ENCODE data around the gene PIGU. TPM values are rescaled to one million over a fixed set of nuclear protein-coding genes. Genes with fewer than 3 reads are reported as not detected.

PIGU gene
- polyA plus RNA-seq, 1 of the 3 experiments (the other 2 are of a cell fraction) = 40.3 TPM

DNA sequence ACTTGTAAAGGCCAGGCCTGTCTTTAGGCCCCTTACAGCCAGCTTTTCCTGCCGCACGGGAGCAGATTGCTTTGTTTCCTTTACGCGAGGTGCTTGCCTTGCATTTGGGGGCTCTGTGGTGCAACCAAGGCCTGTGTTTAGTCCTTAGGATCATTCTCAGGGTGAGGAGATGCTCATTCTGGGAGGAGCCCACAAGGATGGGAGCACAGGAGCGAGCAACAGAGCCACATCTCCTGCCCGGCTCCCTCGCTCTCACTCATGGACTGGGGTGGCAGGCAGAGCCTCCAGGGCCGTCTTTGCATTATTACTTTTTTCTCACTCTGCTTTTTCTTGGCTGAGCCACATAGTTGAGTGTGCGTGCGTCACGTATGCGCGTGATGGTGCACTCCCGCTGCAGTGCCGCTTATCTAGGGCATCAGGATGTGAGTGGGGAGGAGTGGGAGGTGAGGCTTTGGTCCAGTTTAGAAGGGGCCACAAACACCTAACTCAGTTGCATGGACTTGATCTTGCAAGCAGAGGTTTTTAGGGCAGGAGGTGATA is 141.5 kb downstream of the PIGU start:
- H3K4me1 ChIP-seq (ENCODE audit: control insufficient read depth in 1 of 2, insufficient read depth in 2 of 2, low read depth in 1 of 2, low read length in 1 of 2) = no peaks in the 10 kb centered on the region; a peak in 1 of 4 replicates

DNA sequence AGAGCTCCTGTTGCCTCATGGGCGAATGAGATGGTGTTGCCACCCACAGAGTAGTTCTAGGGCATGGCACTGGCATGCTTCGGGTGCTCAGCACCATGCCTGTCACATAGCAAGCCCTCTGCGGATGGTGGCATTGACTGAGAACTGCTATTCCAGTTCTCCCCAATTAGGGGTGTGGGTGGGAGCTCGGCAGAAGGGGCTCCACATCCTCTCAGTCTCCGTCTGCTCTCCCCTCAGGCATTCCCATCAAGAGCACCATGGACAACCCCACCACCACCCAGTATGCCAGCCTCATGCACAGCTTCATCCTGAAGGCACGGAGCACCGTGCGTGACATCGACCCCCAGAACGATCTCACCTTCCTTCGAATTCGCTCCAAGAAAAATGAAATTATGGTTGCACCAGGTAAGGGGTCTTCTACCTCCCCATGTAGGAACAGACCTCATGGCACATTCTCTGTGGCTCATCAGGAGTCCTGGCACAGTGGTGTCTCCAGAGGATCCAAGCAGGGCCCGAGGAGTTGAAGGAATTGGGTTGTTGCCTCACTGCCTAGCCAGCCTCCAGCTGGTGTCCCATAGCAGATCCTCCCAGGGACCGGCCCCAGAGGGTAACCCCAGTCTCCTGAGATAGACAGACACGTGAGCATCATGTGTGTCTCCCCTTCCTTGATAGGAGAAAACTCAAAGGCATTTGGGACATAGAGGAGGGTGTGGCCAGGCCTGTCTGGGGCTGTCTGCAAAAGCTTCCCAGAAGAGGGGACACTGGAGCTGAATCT is 142.3 kb downstream of the PIGU start:
- 98% methylated on average over 12 of the region's 15 CpGs for WGBS (ENCODE audit: low lambda C conversion rate)
- CTCF ChIA-PET = interaction anchor here (0.6 to 1.0 kb wide), 5 partner anchors 9 to 222 kb away, joined by 3 to 5 read pairs (median 3); no protein-coding TSS in a partner anchor

More for the DNA sequence above, 141.5 kb downstream of the PIGU start:
- Histone ChIP-seq H2AFZ (ENCODE audit: low read depth) (no peak overlapping the region), H3K36me3 (replicated peaks in 1 of 2; ENCODE audit: control insufficient read depth in 1 of 2, insufficient read depth in 2 of 2, low read length in 1 of 2) (peaks cover 49 to 81% of the 10 kb centered on the region in 2 experiments), H3K4me3 (ENCODE audit: low read depth in 2 of 2, low read length in 1 of 2) (no peak overlapping the region), H4K20me1 (ENCODE audit: insufficient read depth) (peaks cover 30% of the 10 kb centered on the region), H3K9ac (no peak overlapping the region), H3K9me3 (no peaks in the 10 kb centered on the region), H3F3A (replicated peaks; ENCODE audit: insufficient read depth) (peaks cover 8% of the 10 kb centered on the region), H3K9me2 (no peaks in the 10 kb centered on the region), H3K27ac (ENCODE audit: low read depth in 2 of 2, low read length in 1 of 2) (no peak overlapping the region), H3K4me2 (no peak overlapping the region), H3K79me2 (ENCODE audit: insufficient read depth) (peaks cover 13% of the 10 kb centered on the region), H3K27me3 (ENCODE audit: insufficient read depth) (no peaks in the 10 kb centered on the region)
- TF ChIP-seq TCF12 (IDR thresholded peaks at IDR 0.05) = no peak
- TF ChIP-seq RXRA (IDR thresholded peaks at IDR 0.05; ENCODE audit: borderline replicate concordance, low read depth) = no peak
- no peak for TF ChIP-seq NFIC (IDR thresholded peaks at IDR 0.05; ENCODE audit: borderline replicate concordance)
- no peak for TF ChIP-seq RAD21 (IDR thresholded peaks at IDR 0.05; ENCODE audit: low read length)
- TF ChIP-seq FOXJ3 (CRISPR knock-in tag; IDR thresholded peaks at IDR 0.05) = no peak
- TF ChIP-seq, protein P1, sequence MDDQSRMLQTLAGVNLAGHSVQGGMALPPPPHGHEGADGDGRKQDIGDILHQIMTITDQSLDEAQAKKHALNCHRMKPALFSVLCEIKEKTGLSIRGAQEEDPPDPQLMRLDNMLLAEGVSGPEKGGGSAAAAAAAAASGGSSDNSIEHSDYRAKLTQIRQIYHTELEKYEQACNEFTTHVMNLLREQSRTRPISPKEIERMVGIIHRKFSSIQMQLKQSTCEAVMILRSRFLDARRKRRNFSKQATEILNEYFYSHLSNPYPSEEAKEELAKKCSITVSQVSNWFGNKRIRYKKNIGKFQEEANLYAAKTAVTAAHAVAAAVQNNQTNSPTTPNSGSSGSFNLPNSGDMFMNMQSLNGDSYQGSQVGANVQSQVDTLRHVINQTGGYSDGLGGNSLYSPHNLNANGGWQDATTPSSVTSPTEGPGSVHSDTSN (IDR thresholded peaks at IDR 0.05) = no peak
- TF ChIP-seq GABPA (IDR thresholded peaks at IDR 0.05; ENCODE audit: low read depth) = no peak
- no peak for TF ChIP-seq SMC3 (IDR thresholded peaks at IDR 0.05; ENCODE audit: low read depth, low read length)
- no peak for TF ChIP-seq CHD2 (IDR thresholded peaks at IDR 0.05; ENCODE audit: low read length, partially characterized antibody)
- CTCF ChIA-PET = interaction anchor here (0.6 to 0.8 kb wide), 2 partner anchors 8 to 223 kb away, joined by 3 read pairs; no protein-coding TSS in a partner anchor
- DNase-seq = no peak
- WGBS (ENCODE audit: low lambda C conversion rate) = 98% methylated on average over 15 of the region's 15 CpGs
- POLR2A ChIA-PET = no interaction called here

More for the DNA sequence above, 142.3 kb downstream of the PIGU start:
- no peak overlapping the region; a peak in 1 of 4 replicates for H3K27ac ChIP-seq (ENCODE audit: low read depth in 2 of 2, low read length in 1 of 2)
- no peaks in the 10 kb centered on the region for H3K9me2 ChIP-seq
- no peaks in the 10 kb centered on the region; a peak in 1 of 4 replicates for H3K4me1 ChIP-seq (ENCODE audit: control insufficient read depth in 1 of 2, insufficient read depth in 2 of 2, low read depth in 1 of 2, low read length in 1 of 2)
- TF ChIP-seq ELF1 (IDR thresholded peaks at IDR 0.05) (no peak), TEAD4 (IDR thresholded peaks at IDR 0.05; ENCODE audit: borderline replicate concordance, insufficient read depth) (no peak), GABPA (IDR thresholded peaks at IDR 0.05; ENCODE audit: low read depth) (no peak), YY1 (IDR thresholded peaks at IDR 0.05; ENCODE audit: low read depth) (no peak), MEF2A (IDR thresholded peaks at IDR 0.05; ENCODE audit: borderline replicate concordance, low read depth) (no peak), POLR2AphosphoS5 (IDR thresholded peaks at IDR 0.05; ENCODE audit: low read depth, low read length) (no peak), FOSL2 (IDR thresholded peaks at IDR 0.05; ENCODE audit: borderline replicate concordance, low read depth) (no peak), TCF12 (IDR thresholded peaks at IDR 0.05) (no peak)
- TF ChIP-seq, protein P2, sequence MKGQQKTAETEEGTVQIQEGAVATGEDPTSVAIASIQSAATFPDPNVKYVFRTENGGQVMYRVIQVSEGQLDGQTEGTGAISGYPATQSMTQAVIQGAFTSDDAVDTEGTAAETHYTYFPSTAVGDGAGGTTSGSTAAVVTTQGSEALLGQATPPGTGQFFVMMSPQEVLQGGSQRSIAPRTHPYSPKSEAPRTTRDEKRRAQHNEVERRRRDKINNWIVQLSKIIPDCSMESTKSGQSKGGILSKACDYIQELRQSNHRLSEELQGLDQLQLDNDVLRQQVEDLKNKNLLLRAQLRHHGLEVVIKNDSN (IDR thresholded peaks at IDR 0.05; ENCODE audit: borderline replicate concordance, low read depth) = no peak
- TF ChIP-seq, protein P3, sequence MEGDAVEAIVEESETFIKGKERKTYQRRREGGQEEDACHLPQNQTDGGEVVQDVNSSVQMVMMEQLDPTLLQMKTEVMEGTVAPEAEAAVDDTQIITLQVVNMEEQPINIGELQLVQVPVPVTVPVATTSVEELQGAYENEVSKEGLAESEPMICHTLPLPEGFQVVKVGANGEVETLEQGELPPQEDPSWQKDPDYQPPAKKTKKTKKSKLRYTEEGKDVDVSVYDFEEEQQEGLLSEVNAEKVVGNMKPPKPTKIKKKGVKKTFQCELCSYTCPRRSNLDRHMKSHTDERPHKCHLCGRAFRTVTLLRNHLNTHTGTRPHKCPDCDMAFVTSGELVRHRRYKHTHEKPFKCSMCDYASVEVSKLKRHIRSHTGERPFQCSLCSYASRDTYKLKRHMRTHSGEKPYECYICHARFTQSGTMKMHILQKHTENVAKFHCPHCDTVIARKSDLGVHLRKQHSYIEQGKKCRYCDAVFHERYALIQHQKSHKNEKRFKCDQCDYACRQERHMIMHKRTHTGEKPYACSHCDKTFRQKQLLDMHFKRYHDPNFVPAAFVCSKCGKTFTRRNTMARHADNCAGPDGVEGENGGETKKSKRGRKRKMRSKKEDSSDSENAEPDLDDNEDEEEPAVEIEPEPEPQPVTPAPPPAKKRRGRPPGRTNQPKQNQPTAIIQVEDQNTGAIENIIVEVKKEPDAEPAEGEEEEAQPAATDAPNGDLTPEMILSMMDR (IDR thresholded peaks at IDR 0.05) = no peak
- TF ChIP-seq, protein P4, sequence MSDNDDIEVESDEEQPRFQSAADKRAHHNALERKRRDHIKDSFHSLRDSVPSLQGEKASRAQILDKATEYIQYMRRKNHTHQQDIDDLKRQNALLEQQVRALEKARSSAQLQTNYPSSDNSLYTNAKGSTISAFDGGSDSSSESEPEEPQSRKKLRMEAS (IDR thresholded peaks at IDR 0.05; ENCODE audit: low read depth) = no peak
- H3K9ac ChIP-seq = no peak overlapping the region
- no peak overlapping the region for H3K4me2 ChIP-seq
- H3K4me3 ChIP-seq (ENCODE audit: low read depth in 2 of 2, low read length in 1 of 2) = no peak overlapping the region
- no peaks in the 10 kb centered on the region for H3K27me3 ChIP-seq (ENCODE audit: insufficient read depth)
- no peak for DNase-seq
- H3F3A ChIP-seq (replicated peaks; ENCODE audit: insufficient read depth) = peaks cover 8% of the 10 kb centered on the region
- H4K20me1 ChIP-seq (ENCODE audit: insufficient read depth) = peaks cover 32% of the 10 kb centered on the region
- POLR2A ChIA-PET = interaction anchor here (0.9 kb wide), 1 partner anchor 18 kb away, joined by 3 read pairs; no protein-coding TSS in a partner anchor
- H3K9me3 ChIP-seq = no peaks in the 10 kb centered on the region
- peaks cover 21% of the 10 kb centered on the region for H3K79me2 ChIP-seq (ENCODE audit: insufficient read depth)
- H2AFZ ChIP-seq (ENCODE audit: low read depth) = no peak overlapping the region
- H3K36me3 ChIP-seq (replicated peaks in 1 of 2; ENCODE audit: control insufficient read depth in 1 of 2, insufficient read depth in 2 of 2, low read length in 1 of 2) = peaks cover 51 to 80% of the 10 kb centered on the region in 2 experiments
